Sigmoid colon (tissue), 7 donors: ENCODE data around the gene CCSAP. TPM values are rescaled to one million over a fixed set of nuclear protein-coding genes. Genes with fewer than 3 reads are reported as not detected.

ENCODE experiments used
- DNase-seq: peaks from one replicate; pipeline ENCODE4 v3.0.0-alpha.2; 2019
- H3K27ac ChIP-seq, 4 donors: fragments of 200-600 bp; sonication (generic); one replicate each; pipeline ENCODE4 v1.5.1; 2016 to 2019; ENCODE audit warnings: mild to moderate bottlenecking in 1 of 4
- H3K27me3 ChIP-seq, 3 donors: fragments of 200-600 bp; sonication (generic); one replicate each; pipeline ENCODE4 v1.5.1; 2019; ENCODE audit warnings: mild to moderate bottlenecking in 1 of 3
- H3K36me3 ChIP-seq, 4 donors: fragments of 200-600 bp; sonication (generic); one replicate each; pipeline ENCODE4 v1.5.1; 2016 to 2019
- H3K4me1 ChIP-seq, 4 donors: fragments of 200-600 bp; sonication (generic); one replicate each; pipeline ENCODE4 v1.5.1; 2017 to 2019
- H3K4me3 ChIP-seq, 4 donors: fragments of 200-600 bp; sonication (generic); one replicate each; pipeline ENCODE4 v1.5.1; 2017 to 2019; ENCODE audit warnings: mild to moderate bottlenecking in 2 of 4, moderate library complexity in 1 of 4
- H3K9me3 ChIP-seq, 4 donors: fragments of 200-600 bp in 3 of 4; sonication (generic) in 3 of 4; one replicate each; pipeline versions ENCODE4 v1.5.1 to v1.6.1; 2013 to 2019
- CTCF ChIP-seq, 4 experiments: fragments of 450-650 bp in 3 of 4; fragments of 200-600 bp in 1 of 4; IDR thresholded peaks; one replicate each; pipeline ENCODE4 v1.5.1; 2016 to 2019; ENCODE audit warnings: antibody characterized with exemption in 4 of 4, mild to moderate bottlenecking in 3 of 4, moderate library complexity in 2 of 4
- EP300 ChIP-seq, 4 donors: sonication (generic); formaldehyde crosslinking; IDR thresholded peaks; one replicate each; pipeline ENCODE4 v1.6.1; 2017; ENCODE audit warnings: antibody characterized with exemption in 4 of 4
- POLR2A ChIP-seq, 2 donors: fragments of 450-650 bp; IDR thresholded peaks; one replicate each; pipeline ENCODE4 v1.6.1; 2016; ENCODE audit warnings: antibody characterized with exemption in 2 of 2, mild to moderate bottlenecking in 2 of 2, moderate library complexity in 2 of 2
- POLR2AphosphoS5 ChIP-seq, 4 donors: sonication (generic); formaldehyde crosslinking; IDR thresholded peaks; one replicate each; pipeline ENCODE4 v1.6.1; 2017; ENCODE audit warnings: antibody characterized with exemption in 4 of 4
- WGBS, 2 donors: extraction: QIAGEN DNeasy Blood & Tissue Kit; methylation state at CpG; one replicate each; pipeline ENCODE4 v1.1.7; 2013; 5-methylcytosine and 5-hydroxymethylcytosine counted together
- intact Hi-C: fragments of 100-400 bp; cut with DNase I; formaldehyde crosslinking; loops from one replicate; pipeline ENCODE4 v1.15.1; 2023
- polyA plus RNA-seq, 3 donors: library from polyadenylated mRNA; stranded (reverse); fragments of 200-250 nt; gene quantifications; one replicate each; pipeline ENCODE4 v1.2.3, GENCODE V29; 2013
- total RNA-seq, 4 donors: library from RNA; depleted of rRNA; stranded (reverse); fragments of >200 nt; gene quantifications; one replicate each; pipeline ENCODE4 v1.1.0, GENCODE V29; 2016
- donor health status: healthy with polysubstance abuse.
- donor health status: Bipolar disorder and iron deficiency.
- donor health status: healthy.

CCSAP gene
- total and polyA plus RNA-seq, 7 donors: 0.60 to 6.1 (median 3.8) TPM

GRCh38 chr1:229384822-229385221 is 42.0 kb upstream of the CCSAP start:
- H3K27me3 ChIP-seq: peaks cover 0 to 7% (median 0%) of the 10 kb centered on the region in 3 donors
- no peaks in the 10 kb centered on the region for H3K36me3 ChIP-seq
- H3K4me1 ChIP-seq: no peaks in the 10 kb centered on the region
- H3K9me3 ChIP-seq: no peaks in the 10 kb centered on the region
- no peak overlapping the region for H3K4me3 ChIP-seq
- intact Hi-C loops: no loop called here
- H3K27ac ChIP-seq: no peak overlapping the region
- DNase-seq: no peak
- WGBS, 2 donors: 92 to 95% methylated on average over 7 of the region's 7 CpGs
- TF ChIP-seq CTCF (IDR thresholded peaks at IDR 0.05) (no peak), POLR2A (IDR thresholded peaks at IDR 0.05) (no peak), EP300 (IDR thresholded peaks at IDR 0.05) (no peak), POLR2AphosphoS5 (IDR thresholded peaks at IDR 0.05) (no peak)

GRCh38 chr1:229383961-229384360 is 41.1 kb upstream of the CCSAP start:
- TF ChIP-seq POLR2A (IDR thresholded peaks at IDR 0.05) (no peak), EP300 (IDR thresholded peaks at IDR 0.05) (no peak), CTCF (IDR thresholded peaks at IDR 0.05) (no peak), POLR2AphosphoS5 (IDR thresholded peaks at IDR 0.05) (no peak)
- intact Hi-C loops: no loop called here
- Histone ChIP-seq H3K36me3 (no peaks in the 10 kb centered on the region), H3K4me3 (no peak overlapping the region), H3K27ac (no peak overlapping the region), H3K9me3 (no peaks in the 10 kb centered on the region), H3K4me1 (no peaks in the 10 kb centered on the region), H3K27me3 (peaks cover 0 to 7% (median 0%) of the 10 kb centered on the region in 3 donors)
- 90 to 92% methylated on average over 5 of the region's 5 CpGs for WGBS, 2 donors
- no peak for DNase-seq

GRCh38 chr1:229383188-229383587 is 40.3 kb upstream of the CCSAP start:
- H3K27me3 ChIP-seq: peaks cover 0 to 7% (median 0%) of the 10 kb centered on the region in 3 donors
- H3K27ac ChIP-seq: no peak overlapping the region
- no peak for TF ChIP-seq EP300 (IDR thresholded peaks at IDR 0.05)
- TF ChIP-seq CTCF (IDR thresholded peaks at IDR 0.05): no peak
- TF ChIP-seq POLR2A (IDR thresholded peaks at IDR 0.05): no peak
- no peak for TF ChIP-seq POLR2AphosphoS5 (IDR thresholded peaks at IDR 0.05)
- WGBS, 2 donors: 97 to 99% methylated on average over 3 of the region's 3 CpGs
- H3K4me3 ChIP-seq: no peak overlapping the region
- no peaks in the 10 kb centered on the region for H3K4me1 ChIP-seq
- H3K9me3 ChIP-seq: no peaks in the 10 kb centered on the region
- DNase-seq: no peak
- H3K36me3 ChIP-seq: no peaks in the 10 kb centered on the region
- intact Hi-C loops: no loop called here

GRCh38 chr1:229381234-229381633 is 38.4 kb upstream of the CCSAP start:
- 55 to 74% methylated on average over 8 of the region's 8 CpGs for WGBS, 2 donors
- H3K4me1 ChIP-seq: no peaks in the 10 kb centered on the region
- TF ChIP-seq EP300 (IDR thresholded peaks at IDR 0.05) (no peak), CTCF (IDR thresholded peaks at IDR 0.05) (no peak), POLR2AphosphoS5 (IDR thresholded peaks at IDR 0.05) (no peak), POLR2A (IDR thresholded peaks at IDR 0.05) (no peak)
- DNase-seq: no peak
- no peaks in the 10 kb centered on the region for H3K36me3 ChIP-seq
- H3K27ac ChIP-seq: no peak overlapping the region
- no peak overlapping the region for H3K4me3 ChIP-seq
- H3K27me3 ChIP-seq: peaks cover 0 to 7% (median 0%) of the 10 kb centered on the region in 3 donors
- H3K9me3 ChIP-seq: no peaks in the 10 kb centered on the region
- intact Hi-C loops: no loop called here

GRCh38 chr1:229380536-229381160 is 37.8 kb upstream of the CCSAP start:
- Histone ChIP-seq H3K27me3 (peaks cover 0 to 7% (median 0%) of the 10 kb centered on the region in 3 donors), H3K9me3 (no peaks in the 10 kb centered on the region), H3K27ac (no peak overlapping the region), H3K4me1 (no peaks in the 10 kb centered on the region), H3K36me3 (no peaks in the 10 kb centered on the region), H3K4me3 (no peak overlapping the region)
- no peak for DNase-seq
- WGBS, 2 donors: 55 to 70% methylated on average over 14 of the region's 14 CpGs
- intact Hi-C loops: no loop called here
- TF ChIP-seq CTCF (IDR thresholded peaks at IDR 0.05) (no peak), EP300 (IDR thresholded peaks at IDR 0.05) (no peak), POLR2AphosphoS5 (IDR thresholded peaks at IDR 0.05) (no peak), POLR2A (IDR thresholded peaks at IDR 0.05) (no peak)
